ENCODE measurements around the gene ATAT1.

Gene ATAT1

GRCh38 chr6:30646450-30647241, 20.0 kb downstream of the ATAT1 start, which contains the start of gene C6orf136:
Gene C6orf136, plus strand, starts transcription at chr6:30647133. Its CDS starts 99 bp downstream, at chr6:30647232.
- no peak for TF ChIP-seq CTCF (IDR thresholded peaks at IDR 0.05; ENCODE audit: borderline replicate concordance, control extremely low read depth, extremely low read depth, insufficient read depth, missing control alignments)
- peak; percentile 99 for DNase-seq (ENCODE audit: low spot score)
- in situ Hi-C loops (cut with MboI; ENCODE audit: low sequenced_read_pairs, unreplicated experiment): no loop called here

- in situ Hi-C loops (cut with MboI; ENCODE audit: low sequenced_read_pairs, unreplicated experiment): no loop called here
- peak; percentile 87 for DNase-seq (ENCODE audit: low spot score)
- TF ChIP-seq CTCF (IDR thresholded peaks at IDR 0.05; ENCODE audit: borderline replicate concordance, control extremely low read depth, extremely low read depth, insufficient read depth, missing control alignments): no peak
Observed at GRCh38 chr6:30647242-30648116, 20.8 kb downstream of the ATAT1 start.

- no peak for TF ChIP-seq CTCF (IDR thresholded peaks at IDR 0.05; ENCODE audit: borderline replicate concordance, control extremely low read depth, extremely low read depth, insufficient read depth, missing control alignments)
- no peak for DNase-seq (ENCODE audit: low spot score)
- in situ Hi-C loops (cut with MboI; ENCODE audit: low sequenced_read_pairs, unreplicated experiment): no loop called here
Observed at GRCh38 chr6:30651143-30651542, 24.5 kb downstream of the ATAT1 start.

- in situ Hi-C loops (cut with MboI; ENCODE audit: low sequenced_read_pairs, unreplicated experiment): no loop called here
- no peak for DNase-seq (ENCODE audit: low spot score)
- TF ChIP-seq CTCF (IDR thresholded peaks at IDR 0.05; ENCODE audit: borderline replicate concordance, control extremely low read depth, extremely low read depth, insufficient read depth, missing control alignments): no peak
Observed at GRCh38 chr6:30654798-30655742, 28.4 kb downstream of the ATAT1 start.

- no peak for DNase-seq (ENCODE audit: low spot score)
- in situ Hi-C loops (cut with MboI; ENCODE audit: low sequenced_read_pairs, unreplicated experiment): no loop called here
- no peak for TF ChIP-seq CTCF (IDR thresholded peaks at IDR 0.05; ENCODE audit: borderline replicate concordance, control extremely low read depth, extremely low read depth, insufficient read depth, missing control alignments)
Observed at GRCh38 chr6:30655743-30656094, 29.0 kb downstream of the ATAT1 start.

- no peak for DNase-seq (ENCODE audit: low spot score)
- in situ Hi-C loops (cut with MboI; ENCODE audit: low sequenced_read_pairs, unreplicated experiment): no loop called here
Observed at GRCh38 chr6:30656513-30656912, 29.8 kb downstream of the ATAT1 start.

More at GRCh38 chr6:30656513-30656912, 29.8 kb downstream of the ATAT1 start:
- no peak for TF ChIP-seq CTCF (IDR thresholded peaks at IDR 0.05; ENCODE audit: borderline replicate concordance, control extremely low read depth, extremely low read depth, insufficient read depth, missing control alignments)

Data from GM13976 (cell line).